SK-N-MC (cell line): ENCODE data around the gene PPIL6.

Experiments
- EZH2 ChIP-seq: fragments of 200-600 bp; sonication (generic); IDR thresholded peaks from one replicate; pipeline ENCODE4 v1.6.1; 2017; ENCODE audit warnings: antibody characterized with exemption
- POLR2AphosphoS5 ChIP-seq: IDR thresholded peaks from 2 replicates; pipeline ENCODE4 v1.6.1; 2012; ENCODE audit warnings: mild to moderate bottlenecking, low read depth, low read length, borderline replicate concordance

GRCh38 chr6:109436041-109436440, 4.4 kb downstream of the PPIL6 start:
- TF ChIP-seq EZH2 = no peak
- TF ChIP-seq POLR2AphosphoS5 = no peak
